ENCODE measurements around the gene ACOT12. TPM values are rescaled to one million over a fixed set of nuclear protein-coding genes. Genes with fewer than 3 reads are reported as not detected.
"Not testable (repeated sequence)": the region's sequence is repeated elsewhere in the genome, so short reads cannot be mapped to it uniquely, and the experiment has no call there.

Gene ACOT12
- total RNA-seq, 1 experiment from 2014 or later, result not detected

DNA sequence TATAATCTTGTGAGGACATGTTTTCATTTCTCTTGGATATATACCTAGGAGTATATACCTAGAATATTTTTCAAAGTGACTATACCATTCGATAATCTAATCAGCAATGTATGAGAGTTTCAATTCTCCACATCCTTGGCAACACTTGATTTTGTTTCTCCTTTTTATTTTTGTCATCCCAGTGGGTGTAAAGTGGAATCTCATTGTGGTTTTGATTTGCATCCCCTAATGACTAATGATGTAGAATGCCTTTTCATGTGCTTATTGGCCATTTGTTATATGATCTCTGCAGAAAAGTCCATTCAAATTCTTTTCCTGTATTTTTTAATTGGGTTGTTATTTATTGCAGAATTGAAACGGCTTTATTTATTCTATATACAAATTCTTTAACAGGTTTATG lies 77.4 kb downstream of the ACOT12 start:
- no peaks in the 10 kb centered on the region for H3K9me3 ChIP-seq
- peaks cover 20% of the 10 kb centered on the region for H3K36me3 ChIP-seq
- DNase-seq, result no peak
- H3K4me3 ChIP-seq, result no peak overlapping the region
- no peaks in the 10 kb centered on the region for H3K27me3 ChIP-seq

DNA sequence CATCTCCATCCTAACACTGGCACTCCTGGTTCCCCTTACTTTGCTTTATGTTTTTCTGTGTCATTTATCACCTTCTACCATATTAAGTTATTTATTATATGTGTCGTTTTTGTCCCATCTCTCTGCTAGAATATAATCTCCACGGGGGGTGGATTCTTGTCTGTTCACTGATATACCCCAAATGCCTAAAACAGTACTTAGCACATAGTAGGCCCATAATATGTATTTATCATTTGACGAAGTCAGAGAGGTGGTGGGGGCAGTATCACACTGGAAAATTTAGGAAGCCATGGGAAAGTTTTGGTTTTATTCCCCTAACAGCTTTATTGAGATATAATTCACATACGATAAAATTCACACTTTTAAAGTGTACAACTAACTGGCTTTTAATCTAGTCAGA lies 78.1 kb downstream of the ACOT12 start:
- Histone ChIP-seq H3K4me3 (no peak overlapping the region), H3K36me3 (peaks cover 24% of the 10 kb centered on the region), H3K9me3 (no peaks in the 10 kb centered on the region), H3K27me3 (no peaks in the 10 kb centered on the region)
- no peak for DNase-seq

DNA sequence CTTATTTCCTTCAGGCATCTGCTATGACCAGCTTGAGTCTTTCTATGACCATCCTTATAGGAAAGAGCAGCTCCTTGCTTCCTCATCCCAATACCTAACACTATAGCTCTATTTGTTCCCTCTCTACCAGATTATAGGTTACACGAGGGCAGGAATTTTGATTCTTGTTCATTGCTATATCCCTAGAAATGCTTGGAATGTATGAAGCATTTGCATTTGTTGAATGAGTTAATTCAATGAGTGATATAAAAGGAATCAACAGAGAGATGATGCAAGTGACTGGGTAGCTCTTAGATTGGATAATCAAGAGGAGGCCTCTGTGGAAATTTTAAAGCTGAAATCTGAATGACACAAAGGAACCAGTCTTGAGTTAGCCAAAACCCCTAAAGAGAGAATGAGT lies 78.6 kb downstream of the ACOT12 start:
- Histone ChIP-seq H3K27me3 (no peaks in the 10 kb centered on the region), H3K36me3 (peaks cover 24% of the 10 kb centered on the region), H3K4me3 (no peak overlapping the region), H3K9me3 (no peaks in the 10 kb centered on the region)
- no peak for DNase-seq

DNA sequence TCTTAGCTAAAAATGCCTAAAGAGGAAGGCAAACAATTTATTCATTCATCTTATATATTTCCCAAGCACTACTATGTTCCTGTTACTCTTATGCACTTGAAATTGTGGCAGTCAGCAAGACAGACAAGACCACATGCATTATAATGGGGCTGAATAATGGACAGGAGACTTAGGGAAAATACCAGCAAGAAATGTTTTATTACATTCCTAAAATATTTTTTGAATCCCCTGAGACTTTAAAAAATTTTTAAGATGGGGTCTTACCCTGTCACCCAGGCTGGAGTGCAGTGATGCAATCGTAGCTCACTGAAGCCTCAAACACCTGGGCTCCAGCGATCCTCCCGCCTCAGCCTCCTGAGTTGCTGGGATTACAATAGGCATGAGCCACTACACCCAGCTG lies 79.4 kb downstream of the ACOT12 start:
- H3K27me3 ChIP-seq, result no peaks in the 10 kb centered on the region
- no peak for DNase-seq
- no peak overlapping the region for H3K4me3 ChIP-seq
- H3K9me3 ChIP-seq, result no peaks in the 10 kb centered on the region
- H3K36me3 ChIP-seq, result peaks cover 24% of the 10 kb centered on the region

DNA sequence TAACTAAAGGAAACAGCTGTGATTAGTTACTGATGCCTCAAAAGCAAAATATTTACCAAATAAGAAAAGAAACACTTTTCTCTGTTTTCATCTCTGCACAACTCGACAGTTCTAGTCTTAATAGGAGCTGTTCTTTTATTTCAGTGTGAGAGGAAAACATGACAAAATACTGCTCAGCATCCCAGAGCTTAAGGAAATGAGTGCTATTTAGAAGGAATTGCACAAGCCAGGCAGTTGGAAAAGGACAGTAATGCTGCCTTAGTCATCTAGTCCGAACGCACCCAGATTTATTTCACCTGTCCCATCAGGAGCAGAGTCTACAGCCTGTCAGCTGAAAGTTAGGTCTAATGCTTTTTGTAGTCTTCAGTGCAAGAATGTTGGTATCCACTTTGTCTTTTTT lies 80.2 kb downstream of the ACOT12 start:
- no peak for DNase-seq
- Histone ChIP-seq H3K4me3 (no peak overlapping the region), H3K36me3 (peaks cover 28% of the 10 kb centered on the region), H3K9me3 (no peaks in the 10 kb centered on the region), H3K27me3 (no peaks in the 10 kb centered on the region)

DNA sequence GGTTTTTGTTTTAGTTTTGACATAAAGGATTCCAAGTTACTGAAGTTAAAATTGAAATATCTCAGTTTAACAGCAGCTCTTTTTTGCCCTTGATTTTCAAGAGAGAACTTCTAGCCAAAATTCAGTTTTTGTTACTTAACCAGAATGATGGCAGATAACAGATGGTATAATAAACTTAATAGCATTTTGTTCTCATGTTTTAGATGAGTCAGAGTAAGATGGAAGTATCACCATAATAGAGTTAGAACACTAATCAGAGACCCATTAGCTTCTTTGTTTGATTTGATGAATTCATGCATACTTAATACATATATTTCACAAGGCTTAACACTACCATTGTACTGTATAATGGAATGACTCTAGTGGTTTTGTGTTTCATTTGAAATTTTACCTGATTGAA lies 80.7 kb downstream of the ACOT12 start:
- no peak for DNase-seq
- Histone ChIP-seq H3K9me3 (no peaks in the 10 kb centered on the region), H3K36me3 (peaks cover 28% of the 10 kb centered on the region), H3K4me3 (no peak overlapping the region), H3K27me3 (no peaks in the 10 kb centered on the region)

DNA sequence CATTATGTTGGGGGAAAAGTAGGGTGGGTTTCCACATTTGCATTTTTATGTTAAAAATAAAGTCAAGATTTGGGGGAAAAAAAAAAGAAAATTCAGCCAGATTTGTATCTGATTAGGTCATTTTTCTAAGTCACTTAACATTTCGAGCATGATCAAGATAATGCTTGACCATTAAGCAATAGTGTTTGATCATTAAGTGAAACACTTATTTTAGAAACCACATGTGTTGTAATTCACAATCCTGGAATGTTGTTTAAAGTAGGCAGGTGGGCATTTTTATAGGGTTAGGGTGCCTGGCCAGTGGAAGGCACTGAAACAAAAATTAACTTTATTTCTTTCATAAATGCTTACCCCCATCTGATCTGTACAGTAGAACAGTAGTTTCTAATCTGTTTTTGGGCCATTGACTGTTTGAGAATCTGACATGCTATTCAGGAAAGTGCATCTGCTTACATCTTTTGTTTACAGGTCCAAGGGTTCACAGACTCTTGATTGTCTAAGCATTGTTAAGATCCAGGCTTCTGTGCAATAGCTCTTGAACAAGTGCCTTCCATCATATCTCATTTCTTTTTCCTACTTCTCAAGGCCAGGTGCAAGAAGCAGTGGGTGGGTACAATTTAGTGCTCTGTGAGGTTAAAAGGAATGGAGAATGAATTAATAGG lies 83.4 kb downstream of the ACOT12 start:
- no peak overlapping the region for H3K4me3 ChIP-seq
- peaks cover 28% of the 10 kb centered on the region for H3K36me3 ChIP-seq
- no peaks in the 10 kb centered on the region for H3K9me3 ChIP-seq
- H3K27me3 ChIP-seq, result no peaks in the 10 kb centered on the region
- DNase-seq, result no peak

DNA sequence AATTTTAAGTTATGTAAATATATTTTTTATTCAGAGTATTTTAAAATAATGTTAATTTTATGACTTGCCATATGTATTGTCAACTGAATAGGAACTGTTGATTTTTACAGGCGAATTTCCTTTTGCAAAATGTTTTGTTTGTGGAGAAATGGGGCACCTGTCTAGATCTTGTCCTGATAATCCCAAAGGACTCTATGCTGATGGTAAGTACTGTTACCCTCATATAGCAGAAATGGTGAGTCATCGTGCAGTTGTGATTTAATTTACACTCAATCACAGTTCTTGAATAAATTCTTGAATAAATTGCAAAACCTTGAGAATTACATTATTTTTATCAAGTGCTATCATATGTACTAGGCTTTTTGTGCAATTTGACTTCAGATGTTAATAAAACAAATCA lies 85.1 kb downstream of the ACOT12 start:
- H3K9me3 ChIP-seq, result no peaks in the 10 kb centered on the region
- no peak overlapping the region for H3K4me3 ChIP-seq
- no peaks in the 10 kb centered on the region for H3K27me3 ChIP-seq
- peaks cover 34% of the 10 kb centered on the region for H3K36me3 ChIP-seq
- DNase-seq, result no peak

DNA sequence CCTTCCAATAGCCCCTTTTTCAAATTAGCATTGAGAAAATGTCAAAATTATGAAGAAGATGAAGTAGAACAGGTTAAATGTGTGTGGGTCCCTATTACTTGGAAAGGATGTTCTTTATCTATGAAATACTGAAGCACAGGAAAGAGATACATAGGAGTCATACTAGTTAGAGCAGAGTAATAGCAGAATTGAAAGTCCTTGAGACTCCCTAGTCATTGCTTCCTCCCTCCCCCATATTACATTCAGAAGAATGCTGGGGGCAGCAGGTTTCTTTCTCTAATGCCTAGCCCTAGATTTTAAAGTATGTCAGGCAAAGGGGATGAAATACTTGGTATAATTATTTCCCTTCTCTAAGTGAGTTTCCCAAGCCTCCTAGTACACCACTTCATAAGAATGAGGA lies 88.1 kb downstream of the ACOT12 start:
- Histone ChIP-seq H3K4me3 (no peak overlapping the region), H3K9me3 (no peaks in the 10 kb centered on the region), H3K27me3 (no peaks in the 10 kb centered on the region), H3K36me3 (peaks cover 17% of the 10 kb centered on the region)
- DNase-seq, result no peak

DNA sequence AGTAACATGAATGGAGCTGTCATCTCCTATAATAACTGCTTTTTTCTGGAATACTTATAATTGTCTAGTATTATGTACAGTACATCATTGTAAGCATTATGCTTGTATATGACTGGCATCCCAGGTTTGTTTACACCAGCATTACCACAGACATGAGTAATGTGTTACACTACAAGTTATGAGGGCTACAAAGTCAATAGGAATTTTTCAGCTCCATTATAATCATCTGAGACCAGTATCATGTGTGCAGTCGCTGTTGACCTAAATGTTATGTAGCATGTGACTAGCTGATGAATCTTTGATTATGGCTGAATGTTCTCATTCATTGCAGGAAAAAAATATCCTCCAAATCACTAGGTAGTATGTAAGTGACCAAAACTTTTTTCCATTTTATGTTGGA lies 90.4 kb downstream of the ACOT12 start:
- H3K9me3 ChIP-seq, result no peaks in the 10 kb centered on the region
- peaks cover 13% of the 10 kb centered on the region for H3K36me3 ChIP-seq
- DNase-seq, result peak; percentile 13
- H3K27me3 ChIP-seq, result no peaks in the 10 kb centered on the region
- H3K4me3 ChIP-seq, result no peak overlapping the region

DNA sequence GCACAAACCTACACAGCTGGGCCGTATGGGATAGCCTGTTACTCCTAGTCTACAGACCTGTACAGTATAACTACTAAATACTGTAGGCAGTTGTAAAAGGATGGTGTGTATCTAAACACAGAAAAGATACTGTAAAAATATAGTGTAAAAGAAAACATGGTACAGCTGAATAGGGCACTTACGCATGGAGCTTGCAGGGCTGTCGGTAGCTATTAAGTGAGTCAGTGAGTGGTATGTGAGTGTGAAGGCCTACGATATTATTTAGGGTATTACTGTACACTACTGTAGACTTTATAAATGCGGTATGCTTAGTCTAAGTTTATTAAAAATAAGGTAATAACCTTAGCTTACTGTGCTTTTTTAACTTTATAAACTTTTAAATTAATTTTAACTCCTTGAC lies 91.3 kb downstream of the ACOT12 start:
- H3K4me3 ChIP-seq, result peak overlapping the region; percentile 97
- peaks cover 13% of the 10 kb centered on the region for H3K36me3 ChIP-seq
- DNase-seq, result no peak

DNA sequence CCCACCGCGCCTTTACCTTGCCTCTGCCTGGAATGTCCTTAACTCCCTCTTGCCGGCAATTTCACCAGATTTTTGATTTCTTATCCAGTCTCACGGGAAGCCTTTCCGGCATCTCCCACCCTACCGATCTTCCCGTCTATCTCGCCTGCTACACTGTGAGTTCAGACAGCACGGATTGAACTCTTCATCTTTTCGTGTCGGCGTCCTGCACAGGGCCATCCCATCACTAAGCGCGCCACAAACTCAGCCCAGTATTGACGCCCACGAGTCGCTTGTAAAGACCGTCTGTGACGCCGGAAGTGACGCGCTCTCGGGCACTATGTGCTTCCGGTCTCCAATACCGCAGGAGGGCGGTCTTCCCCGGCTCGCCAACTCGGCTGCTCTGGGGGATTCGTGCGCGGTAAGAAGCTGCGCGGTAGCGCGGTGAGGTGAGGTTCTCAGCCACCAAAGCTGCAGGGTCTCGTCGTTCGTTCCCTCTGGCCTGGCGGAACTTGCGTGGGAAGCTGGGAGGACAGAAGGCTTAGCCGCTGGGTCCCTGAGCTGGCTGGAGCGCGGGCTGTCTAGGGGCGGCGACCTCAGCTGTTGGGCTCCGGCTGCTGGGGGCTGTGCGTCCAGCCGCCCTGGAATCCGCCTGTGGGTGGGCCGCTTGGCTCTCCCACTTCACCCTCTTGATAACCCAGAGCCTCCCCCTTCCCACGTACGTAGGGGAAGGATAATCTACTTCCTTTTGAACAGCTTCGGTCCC lies 92.5 kb downstream of the ACOT12 start, which contains the start of gene ZCCHC9:
Gene ZCCHC9, plus strand, starts transcription at position 317 of the 745 bp plus-strand sequence. CDS start 3,171 bp downstream, outside the sequence.
- Histone ChIP-seq H3K27me3 (no peaks in the 10 kb centered on the region), H3K36me3 (peaks cover 13% of the 10 kb centered on the region), H3K4me3 (peak within 1 kb of the TSS; percentile 97), H3K9me3 (no peaks in the 10 kb centered on the region)
- peak; percentile 94 for DNase-seq

More for the DNA sequence above, 91.3 kb downstream of the ACOT12 start:
- Histone ChIP-seq H3K9me3 (no peaks in the 10 kb centered on the region), H3K27me3 (no peaks in the 10 kb centered on the region)

DNA sequence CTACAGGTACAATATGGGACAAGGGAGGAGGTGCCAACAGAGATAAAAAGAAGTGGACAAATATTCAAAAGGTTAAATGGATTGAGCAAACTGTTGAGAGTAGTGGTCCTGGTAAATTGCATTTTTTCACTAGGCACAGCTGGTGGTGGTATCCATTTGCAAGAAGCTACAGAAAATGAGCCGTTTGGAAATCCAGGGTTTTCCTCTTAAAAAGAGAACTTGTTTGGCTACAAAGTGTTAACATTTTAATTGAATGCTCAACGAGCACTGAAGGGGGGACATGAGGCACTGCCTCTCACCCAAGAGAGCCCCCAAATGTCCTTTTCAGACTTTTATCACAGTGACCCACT lies 93.0 kb downstream of the ACOT12 start:
- Histone ChIP-seq H3K27me3 (no peaks in the 10 kb centered on the region), H3K36me3 (peaks cover 13% of the 10 kb centered on the region), H3K4me3 (peak overlapping the region; percentile 97), H3K9me3 (no peaks in the 10 kb centered on the region)
- DNase-seq, result no peak

DNA sequence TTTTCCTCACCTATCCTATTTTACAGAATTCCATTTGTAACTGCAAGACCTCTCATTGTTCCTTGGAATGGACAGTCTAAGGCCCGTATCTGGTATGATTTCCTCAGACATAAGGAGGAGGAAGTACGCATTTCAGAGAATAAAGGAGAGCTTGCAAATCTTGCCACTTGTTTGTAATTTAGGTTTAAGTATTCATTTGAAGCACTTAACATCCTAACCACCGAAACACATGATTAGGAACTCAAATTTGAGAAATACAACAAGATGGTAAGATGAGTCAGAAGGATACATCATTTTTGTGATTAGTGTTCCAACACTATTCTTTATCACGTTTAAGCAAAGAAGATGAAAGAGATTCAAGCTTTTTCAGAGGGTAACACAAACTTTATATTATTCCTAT lies 96.4 kb downstream of the ACOT12 start:
- no peak for DNase-seq
- Histone ChIP-seq H3K9me3 (peaks cover 11% of the 10 kb centered on the region), H3K4me3 (no peak overlapping the region)

DNA sequence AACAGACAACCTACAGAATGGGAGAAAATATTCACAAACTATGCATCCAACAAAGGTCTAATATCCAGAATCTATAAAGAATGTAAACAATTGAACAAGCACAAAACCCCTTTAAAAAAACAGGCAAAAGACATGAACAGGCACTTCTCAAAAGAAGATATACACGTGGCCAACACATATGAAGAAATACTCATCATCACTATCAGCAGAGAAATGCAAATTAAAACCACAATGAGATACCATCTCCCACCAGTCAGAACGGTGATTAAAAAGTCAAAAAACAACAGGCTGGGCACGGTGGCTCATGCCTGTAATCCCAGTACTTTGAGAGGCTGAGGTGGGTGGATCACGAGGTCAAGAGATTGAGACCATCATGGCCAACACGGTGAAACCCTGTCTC lies 99.9 kb downstream of the ACOT12 start:
- H3K36me3 ChIP-seq, H3K4me3 ChIP-seq, DNase-seq, H3K27me3 ChIP-seq: not testable (repeated sequence)
- peaks cover 17% of the 10 kb centered on the region for H3K9me3 ChIP-seq

More for the DNA sequence above, 96.4 kb downstream of the ACOT12 start:
- Histone ChIP-seq H3K36me3 (peaks cover 12% of the 10 kb centered on the region), H3K27me3 (no peaks in the 10 kb centered on the region)

DNA sequence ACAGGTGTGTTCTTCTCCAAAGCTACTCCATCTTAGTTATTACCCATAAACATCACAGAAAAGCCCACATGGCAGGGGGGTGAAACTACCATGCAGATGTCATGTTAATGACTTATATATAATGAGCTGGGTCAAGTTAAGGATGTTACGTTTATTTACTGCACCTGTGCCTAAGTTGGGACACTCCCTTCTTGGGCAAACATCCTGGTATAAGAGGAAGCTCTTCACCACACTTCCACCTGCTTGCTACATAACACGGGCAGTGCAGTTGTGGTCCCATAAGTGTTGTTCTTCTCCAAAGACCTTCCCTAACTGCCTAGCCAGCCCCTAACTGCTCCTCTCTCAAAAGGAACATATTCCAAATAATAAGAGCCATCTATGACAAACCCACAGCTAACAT lies 101.8 kb downstream of the ACOT12 start:
- no peak overlapping the region for H3K4me3 ChIP-seq
- H3K9me3 ChIP-seq, result peaks cover 17% of the 10 kb centered on the region
- DNase-seq, result no peak
- H3K36me3 ChIP-seq, result peaks cover 8% of the 10 kb centered on the region; the same call in 1 of the 2 replicates
- H3K27me3 ChIP-seq, result no peaks in the 10 kb centered on the region

DNA sequence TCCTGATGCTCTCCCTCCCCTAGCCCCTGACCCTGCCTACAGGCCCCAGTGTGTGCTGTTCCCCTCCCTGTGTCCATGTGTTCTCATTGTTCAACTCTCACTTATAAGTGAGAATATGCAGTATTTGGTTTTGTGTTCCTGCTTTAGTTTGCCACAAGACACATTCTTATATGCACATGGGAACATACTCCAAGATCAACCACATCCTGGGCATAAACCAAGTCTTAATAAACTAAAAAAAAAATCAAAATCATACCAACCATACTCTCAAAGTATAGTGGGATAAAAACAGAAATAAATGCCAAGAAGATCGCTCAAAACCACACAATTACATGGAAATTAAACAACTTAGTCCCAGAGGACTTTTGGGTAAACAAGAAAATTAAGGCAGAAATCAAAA lies 103.8 kb downstream of the ACOT12 start:
- Histone ChIP-seq H3K36me3 (peaks cover 8% of the 10 kb centered on the region), H3K4me3 (no peak overlapping the region), H3K27me3 (no peaks in the 10 kb centered on the region), H3K9me3 (peaks cover 17% of the 10 kb centered on the region)
- DNase-seq, result no peak

DNA sequence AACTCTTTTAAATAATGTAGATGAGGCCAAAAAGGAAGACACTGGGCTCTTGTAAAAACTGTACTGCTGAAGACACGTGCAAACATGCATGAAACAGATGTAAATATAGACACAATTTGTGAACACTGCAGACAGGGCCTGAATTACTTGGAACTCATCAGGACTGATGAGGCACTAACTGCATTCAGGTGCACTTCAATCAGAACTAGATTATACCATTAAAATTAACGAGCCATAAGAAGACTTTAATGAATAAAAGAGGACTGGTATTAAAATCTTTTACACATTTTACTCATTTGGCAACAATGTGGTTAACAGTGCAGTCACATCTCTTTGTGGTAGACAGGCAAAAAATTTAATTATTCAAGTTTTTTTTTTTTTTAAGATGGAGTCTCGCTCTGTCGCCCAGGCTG lies 105.9 kb downstream of the ACOT12 start:
- Histone ChIP-seq H3K9me3 (peaks cover 8% of the 10 kb centered on the region; the same call in 1 of the 2 replicates), H3K4me3 (no peak overlapping the region), H3K27me3 (no peaks in the 10 kb centered on the region), H3K36me3 (no peaks in the 10 kb centered on the region; the same call in 1 of the 2 replicates)
- DNase-seq, result no peak

Data from MG63 (cell line).